A549 (cell line): Measurements from ENCODE around the gene FRMD3. TPM values are rescaled to one million over a fixed set of nuclear protein-coding genes. Genes with fewer than 3 reads are reported as not detected.

Experiments used
- ATAC-seq, 2 experiments: fragments of 200-7000 bp in 1 of 2; fragments of >200 bp in 1 of 2; cut with Nextera tagmentation in 1 of 2; cut with Tn5 transposase in 1 of 2; 3 replicates each; pipeline versions ENCODE4 v1.8.0 to v1.9.1; 2018 to 2020; ENCODE audit warnings: mild to moderate bottlenecking in 1 of 2, moderate library complexity in 1 of 2
- CTCF ChIA-PET: fragments of 300-600 bp; sonication (Branson Sonifier 250); formaldehyde crosslinking; extraction: SDS; loops from one replicate; lab custom pipeline; 2021; ENCODE audit warnings: antibody characterized with exemption, inconsistent platforms; lab: Yijun Ruan, JAX
- POLR2A ChIA-PET: fragments of 350-600 bp; formaldehyde crosslinking; extraction: SDS; loops from one replicate; lab custom pipeline; 2021; ENCODE audit warnings: antibody characterized with exemption, inconsistent platforms; lab: Yijun Ruan, JAX
- DNase-seq, 2 experiments: peaks; one replicate each; pipeline versions ENCODE4 v3.0.0 to v3.0.0-alpha.2; 2011 to 2016; ENCODE audit warnings: low read depth in 1 of 2, low spot score in 1 of 2
- FAIRE-seq: peaks from 2 replicates; lab custom pipeline; 2011; peaks lifted over from hg19 to GRCh38; lab: Jason Lieb, UNC
- H3K27ac ChIP-seq, 2 experiments: fragments of >200 bp; sonication (Bioruptor Twin); formaldehyde crosslinking; 3 replicates each; pipeline ENCODE4 v1.5.1; 2016 to 2017
- H3K4me1 ChIP-seq: fragments of >200 bp; sonication (Bioruptor Twin); formaldehyde crosslinking; 3 replicates; pipeline ENCODE4 v1.6.1; 2016
- H3K4me2 ChIP-seq: fragments of >200 bp; sonication (Bioruptor Twin); formaldehyde crosslinking; 3 replicates; pipeline ENCODE4 v1.6.1; 2016
- H3K4me3 ChIP-seq: fragments of >200 bp; sonication (Bioruptor Twin); formaldehyde crosslinking; 3 replicates; pipeline ENCODE4 v1.5.1; 2016
- H3K9me3 ChIP-seq: fragments of >200 bp; sonication (Bioruptor Twin); formaldehyde crosslinking; 3 replicates; pipeline ENCODE4 v1.6.1; 2016
- CHD2 ChIP-seq: fragments of 150-350 bp; IDR thresholded peaks from 2 replicates; pipeline ENCODE4 v1.6.1; 2014; ENCODE audit warnings: low read length; ENCODE audit not compliant: partially characterized antibody
- EHMT2 ChIP-seq: fragments of 200-600 bp; sonication (generic); IDR thresholded peaks from 2 replicates; pipeline ENCODE4 v1.6.1; 2016; ENCODE audit warnings: antibody characterized with exemption, low read depth, mild to moderate bottlenecking, moderate library complexity
- ESRRA ChIP-seq: fragments of 150-350 bp; IDR thresholded peaks from 2 replicates; pipeline ENCODE4 v1.6.1; 2014; ENCODE audit warnings: mild to moderate bottlenecking, low read length, borderline replicate concordance
- FOXS1 ChIP-seq: fragments of 250-450 bp; sonication (Bioruptor Pico); IDR thresholded peaks from 2 replicates; pipeline ENCODE4 v1.5.0; 2020; ENCODE audit warnings: mild to moderate bottlenecking, moderate library complexity
- GATA3 ChIP-seq: IDR thresholded peaks from 2 replicates; pipeline ENCODE4 v1.6.1; 2012; ENCODE audit warnings: borderline replicate concordance
- HOXA7 ChIP-seq: fragments of 250-450 bp; sonication (Bioruptor Pico); IDR thresholded peaks from 2 replicates; pipeline ENCODE4 v1.5.0; 2020; ENCODE audit warnings: mild to moderate bottlenecking, moderate library complexity
- HOXB5 ChIP-seq: fragments of 250-450 bp; sonication (Bioruptor Pico); IDR thresholded peaks from 2 replicates; pipeline ENCODE4 v1.5.0; 2020; ENCODE audit warnings: mild to moderate bottlenecking, moderate library complexity
- JUNB ChIP-seq: fragments of >200 bp; sonication (Bioruptor Twin); formaldehyde crosslinking; IDR thresholded peaks from 2 replicates; pipeline ENCODE4 v1.6.1; 2016
- MAZ ChIP-seq: fragments of 150-350 bp; IDR thresholded peaks from 2 replicates; pipeline ENCODE4 v1.6.1; 2014; ENCODE audit warnings: antibody characterized with exemption, low read depth, low read length, borderline replicate concordance
- NFE2L2 ChIP-seq: fragments of 150-350 bp; conservative IDR thresholded peaks from 2 replicates; pipeline ENCODE4 v1.6.1; 2014; ENCODE audit warnings: low read length
- PHF8 ChIP-seq: fragments of 200-600 bp; sonication (generic); IDR thresholded peaks from 2 replicates; pipeline ENCODE4 v1.6.1; 2016; ENCODE audit warnings: low read depth, mild to moderate bottlenecking, antibody characterized with exemption, moderate library complexity, borderline replicate concordance
- RAD21 ChIP-seq, 2 experiments: fragments of >200 bp in 1 of 2; sonication (Bioruptor Twin) in 1 of 2; formaldehyde crosslinking in 1 of 2; IDR thresholded peaks in 1 of 2; conservative IDR thresholded peaks in 1 of 2; 2 replicates in 1 of 2; 3 replicates in 1 of 2; pipeline ENCODE4 v1.6.1; 2012 to 2018; ENCODE audit warnings: inconsistent platforms in 1 of 2
- RCOR1 ChIP-seq: fragments of 150-350 bp; IDR thresholded peaks from 2 replicates; pipeline ENCODE4 v1.6.1; 2014; ENCODE audit warnings: antibody characterized with exemption, low read length, low read depth
- RNF2 ChIP-seq: fragments of 200-600 bp; sonication (generic); IDR thresholded peaks from 2 replicates; pipeline ENCODE4 v1.6.1; 2016; ENCODE audit warnings: low read depth, mild to moderate bottlenecking, antibody characterized with exemption, moderate library complexity, borderline replicate concordance
- TFCP2L1 ChIP-seq: fragments of 250-450 bp; sonication (Bioruptor Pico); IDR thresholded peaks from 2 replicates; pipeline ENCODE4 v1.5.0; 2021; ENCODE audit warnings: mild to moderate bottlenecking
- USF2 ChIP-seq: fragments of 450-650 bp; IDR thresholded peaks from 2 replicates; pipeline ENCODE4 v1.6.1; 2014; ENCODE audit warnings: antibody characterized with exemption
- ZC3H11A ChIP-seq: fragments of 450-650 bp; IDR thresholded peaks from 2 replicates; pipeline ENCODE4 v1.6.1; 2014; ENCODE audit warnings: antibody characterized with exemption, mild to moderate bottlenecking
- WGBS: methylation state at CpG from one replicate; pipeline ENCODE4 v1.1.6; 2017; ENCODE audit errors: missing lambda C conversion rate; 5-methylcytosine and 5-hydroxymethylcytosine counted together
- polyA plus RNA-seq, 4 experiments: library from polyadenylated mRNA; depleted of rRNA in 3 of 4; stranded (reverse); fragments of >200 nt; fragmentation: RNase III in 1 of 4; extraction: RNeasy Plus Mini Kit Qiagen cat#74134 plus additional on column Dnase treatment in 1 of 4; gene quantifications; 2 replicates in 3 of 4; 3 replicates in 1 of 4; pipeline ENCODE4 v1.2.3, GENCODE V29; 2011 to 2017
- TF ChIP-seq, protein P1 (sequence below): fragments of >200 bp; sonication (Bioruptor Twin); formaldehyde crosslinking; IDR thresholded peaks from 3 replicates; pipeline ENCODE4 v1.6.1; 2016
- TF ChIP-seq, protein P2 (sequence below): fragments of >200 bp; sonication (Bioruptor Twin); formaldehyde crosslinking; IDR thresholded peaks from 3 replicates; pipeline ENCODE4 v1.5.1; 2016
- TF ChIP-seq, protein P3 (sequence below): fragments of 250-450 bp; sonication (Bioruptor Pico); IDR thresholded peaks from 2 replicates; pipeline ENCODE4 v1.5.0; 2021; ENCODE audit warnings: mild to moderate bottlenecking, moderate library complexity, borderline replicate concordance

FRMD3 gene
- polyA plus RNA-seq, 2 of the 4 experiments (the other 2 are of a cell fraction) = 1.7 to 3.3 TPM

DNA sequence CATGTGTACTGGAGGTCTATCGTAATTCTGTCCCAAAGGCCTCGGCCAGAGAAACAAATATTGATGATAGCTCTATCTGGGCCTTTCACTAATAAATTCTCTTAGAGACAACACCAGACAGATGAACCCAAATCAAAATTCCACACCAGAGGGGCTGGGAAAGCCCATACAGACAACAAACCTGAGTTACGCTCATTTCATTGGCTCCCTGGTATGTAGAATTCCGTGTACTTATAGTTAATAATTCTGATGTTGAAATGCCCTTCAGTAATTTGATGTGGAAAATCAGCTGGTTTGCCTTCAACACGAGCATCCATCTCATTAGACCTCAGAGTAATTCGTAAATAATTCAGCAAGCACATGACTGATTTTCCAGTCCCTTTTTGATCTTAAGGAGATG is 53.2 kb downstream of the FRMD3 start:
- 61% methylated on average over 6 of the region's 6 CpGs for WGBS
- Histone ChIP-seq H3K4me1 (no peaks in the 10 kb centered on the region), H3K4me3 (no peak overlapping the region), H3K27ac (no peak overlapping the region), H3K4me2 (no peak overlapping the region), H3K9me3 (peaks cover 2% of the 10 kb centered on the region; the same call in 1 of the 3 replicates)
- CTCF ChIA-PET = interaction anchor here (1.0 to 1.7 kb wide), 2 partner anchors 17 to 50 kb away, joined by 3 to 4 read pairs; no protein-coding TSS in a partner anchor
- FAIRE-seq (no peak), ATAC-seq (no peak), DNase-seq (no peak)
- POLR2A ChIA-PET = no interaction called here
- no peak for TF ChIP-seq JUNB

GRCh38 chr9:83483223-83483622 is 55.0 kb downstream of the FRMD3 start:
- ChIA-PET POLR2A (no interaction called here), CTCF (interaction anchor here (1.2 kb wide), 1 partner anchor 9 kb away, joined by 4 read pairs; no protein-coding TSS in a partner anchor)
- Histone ChIP-seq H3K9me3 (peaks cover 5% of the 10 kb centered on the region; the same call in 1 of the 3 replicates), H3K27ac (no peak overlapping the region), H3K4me2 (no peak overlapping the region), H3K4me1 (no peaks in the 10 kb centered on the region), H3K4me3 (no peak overlapping the region)
- no peak for TF ChIP-seq TFCP2L1
- no peak for TF ChIP-seq FOXS1 (CRISPR knock-in tag)
- TF ChIP-seq, protein P1, sequence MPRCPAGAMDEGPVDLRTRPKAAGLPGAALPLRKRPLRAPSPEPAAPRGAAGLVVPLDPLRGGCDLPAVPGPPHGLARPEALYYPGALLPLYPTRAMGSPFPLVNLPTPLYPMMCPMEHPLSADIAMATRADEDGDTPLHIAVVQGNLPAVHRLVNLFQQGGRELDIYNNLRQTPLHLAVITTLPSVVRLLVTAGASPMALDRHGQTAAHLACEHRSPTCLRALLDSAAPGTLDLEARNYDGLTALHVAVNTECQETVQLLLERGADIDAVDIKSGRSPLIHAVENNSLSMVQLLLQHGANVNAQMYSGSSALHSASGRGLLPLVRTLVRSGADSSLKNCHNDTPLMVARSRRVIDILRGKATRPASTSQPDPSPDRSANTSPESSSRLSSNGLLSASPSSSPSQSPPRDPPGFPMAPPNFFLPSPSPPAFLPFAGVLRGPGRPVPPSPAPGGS = no peak
- no peak for TF ChIP-seq MAZ
- TF ChIP-seq CHD2 = no peak
- no peak for TF ChIP-seq HOXA7
- no peak for TF ChIP-seq RAD21 (conservative IDR thresholded peaks at IDR 0.05 in 1 of 2, IDR thresholded peaks at IDR 0.05 in 1 of 2)
- TF ChIP-seq GATA3 = no peak
- TF ChIP-seq, protein P2, sequence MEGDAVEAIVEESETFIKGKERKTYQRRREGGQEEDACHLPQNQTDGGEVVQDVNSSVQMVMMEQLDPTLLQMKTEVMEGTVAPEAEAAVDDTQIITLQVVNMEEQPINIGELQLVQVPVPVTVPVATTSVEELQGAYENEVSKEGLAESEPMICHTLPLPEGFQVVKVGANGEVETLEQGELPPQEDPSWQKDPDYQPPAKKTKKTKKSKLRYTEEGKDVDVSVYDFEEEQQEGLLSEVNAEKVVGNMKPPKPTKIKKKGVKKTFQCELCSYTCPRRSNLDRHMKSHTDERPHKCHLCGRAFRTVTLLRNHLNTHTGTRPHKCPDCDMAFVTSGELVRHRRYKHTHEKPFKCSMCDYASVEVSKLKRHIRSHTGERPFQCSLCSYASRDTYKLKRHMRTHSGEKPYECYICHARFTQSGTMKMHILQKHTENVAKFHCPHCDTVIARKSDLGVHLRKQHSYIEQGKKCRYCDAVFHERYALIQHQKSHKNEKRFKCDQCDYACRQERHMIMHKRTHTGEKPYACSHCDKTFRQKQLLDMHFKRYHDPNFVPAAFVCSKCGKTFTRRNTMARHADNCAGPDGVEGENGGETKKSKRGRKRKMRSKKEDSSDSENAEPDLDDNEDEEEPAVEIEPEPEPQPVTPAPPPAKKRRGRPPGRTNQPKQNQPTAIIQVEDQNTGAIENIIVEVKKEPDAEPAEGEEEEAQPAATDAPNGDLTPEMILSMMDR = no peak
- TF ChIP-seq USF2 = no peak
- no peak for TF ChIP-seq RNF2
- TF ChIP-seq HOXB5 (CRISPR knock-in tag) = no peak
- TF ChIP-seq ZC3H11A = no peak
- TF ChIP-seq RCOR1 = no peak
- TF ChIP-seq, protein P3, sequence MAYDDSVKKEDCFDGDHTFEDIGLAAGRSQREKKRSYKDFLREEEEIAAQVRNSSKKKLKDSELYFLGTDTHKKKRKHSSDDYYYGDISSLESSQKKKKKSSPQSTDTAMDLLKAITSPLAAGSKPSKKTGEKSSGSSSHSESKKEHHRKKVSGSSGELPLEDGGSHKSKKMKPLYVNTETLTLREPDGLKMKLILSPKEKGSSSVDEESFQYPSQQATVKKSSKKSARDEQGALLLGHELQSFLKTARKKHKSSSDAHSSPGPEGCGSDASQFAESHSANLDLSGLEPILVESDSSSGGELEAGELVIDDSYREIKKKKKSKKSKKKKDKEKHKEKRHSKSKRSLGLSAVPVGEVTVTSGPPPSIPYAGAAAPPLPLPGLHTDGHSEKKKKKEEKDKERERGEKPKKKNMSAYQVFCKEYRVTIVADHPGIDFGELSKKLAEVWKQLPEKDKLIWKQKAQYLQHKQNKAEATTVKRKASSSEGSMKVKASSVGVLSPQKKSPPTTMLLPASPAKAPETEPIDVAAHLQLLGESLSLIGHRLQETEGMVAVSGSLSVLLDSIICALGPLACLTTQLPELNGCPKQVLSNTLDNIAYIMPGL = no peak
- TF ChIP-seq PHF8 = no peak
- no peak for TF ChIP-seq JUNB
- TF ChIP-seq EHMT2 = no peak
- no peak for TF ChIP-seq NFE2L2
- TF ChIP-seq ESRRA = no peak
- ATAC-seq (no peak), DNase-seq (no peak), FAIRE-seq (no peak)
- WGBS = 54% methylated on average over 2 of the region's 2 CpGs
